Activated CD8-positive, alpha-beta memory T cell treated with anti-CD3 and anti-CD28 coated beads, Interleukin-2, amount 10 ng/mL, durations not matched to agents 7 days and 5 days (primary cell): ENCODE data around the gene FMNL2. TPM values are rescaled to one million over a fixed set of nuclear protein-coding genes. Genes with fewer than 3 reads are reported as not detected.

Experiments
- ATAC-seq: fragments of 150-1000 bp; cut with Tn5 transposase; one replicate; pipeline ENCODE4 v1.10.0; 2021; ENCODE audit warnings: moderate library complexity
- CTCF ChIA-PET: fragments of 350-600 bp; sonication (Branson Sonifier 250); formaldehyde crosslinking; loops from one replicate; lab custom pipeline; 2021; ENCODE audit warnings: antibody characterized with exemption; lab: Charles Lee
- DNase-seq: peaks from one replicate; pipeline ENCODE4 v3.0.0-alpha.2; 2020
- H3K27ac Mint-ChIP-seq: one replicate; pipeline ENCODE4 v1.8.0; 2021; ENCODE audit warnings: mild to moderate bottlenecking, mixed read lengths
- H3K27me3 Mint-ChIP-seq: one replicate; pipeline ENCODE4 v1.8.0; 2021; ENCODE audit warnings: mixed read lengths
- H3K36me3 Mint-ChIP-seq: one replicate; pipeline ENCODE4 v1.8.0; 2021; ENCODE audit warnings: mild to moderate bottlenecking, mixed read lengths
- H3K4me1 Mint-ChIP-seq: one replicate; pipeline ENCODE4 v1.8.0; 2021; ENCODE audit warnings: mixed read lengths
- H3K4me3 Mint-ChIP-seq: one replicate; pipeline ENCODE4 v1.8.0; 2021; ENCODE audit warnings: mild to moderate bottlenecking, moderate library complexity, mixed read lengths
- H3K9me3 Mint-ChIP-seq: one replicate; pipeline ENCODE4 v1.8.0; 2022; ENCODE audit warnings: low read depth, mixed read lengths
- total RNA-seq, 2 experiments: library from RNA; stranded (reverse); gene quantifications; one replicate each; pipeline ENCODE4 v1.2.3, GENCODE V29; 2021

FMNL2 gene
- total RNA-seq, 2 experiments from 2014 or later = 0.26 to 0.56 TPM

GRCh38 chr2:152532241-152532640, 197.3 kb downstream of the FMNL2 start:
- ATAC-seq (no peak), DNase-seq (no peak)
- H3K27me3 Mint-ChIP-seq = peaks cover 32% of the 10 kb centered on the region
- CTCF ChIA-PET = no interaction called here
- H3K4me1 Mint-ChIP-seq = no peaks in the 10 kb centered on the region
- no peaks in the 10 kb centered on the region for H3K9me3 Mint-ChIP-seq
- no peaks in the 10 kb centered on the region for H3K36me3 Mint-ChIP-seq
- no peak overlapping the region for H3K27ac Mint-ChIP-seq
- H3K4me3 Mint-ChIP-seq = no peak overlapping the region

- CTCF ChIA-PET = no interaction called here
Measured at GRCh38 chr2:152534460-152535135, 199.6 kb downstream of the FMNL2 start.

GRCh38 chr2:152537081-152537651, 202.2 kb downstream of the FMNL2 start:
- ATAC-seq (no peak), DNase-seq (no peak)
- Mint-ChIP-seq H3K4me3 (no peak overlapping the region), H3K27me3 (peaks cover 34% of the 10 kb centered on the region), H3K36me3 (no peaks in the 10 kb centered on the region), H3K27ac (no peak overlapping the region), H3K4me1 (no peaks in the 10 kb centered on the region), H3K9me3 (no peaks in the 10 kb centered on the region)
- CTCF ChIA-PET = no interaction called here

More at GRCh38 chr2:152534460-152535135, 199.6 kb downstream of the FMNL2 start:
- no peak for ATAC-seq
- H3K9me3 Mint-ChIP-seq = no peaks in the 10 kb centered on the region
- H3K4me3 Mint-ChIP-seq = no peak overlapping the region
- no peak overlapping the region for H3K27ac Mint-ChIP-seq
- H3K36me3 Mint-ChIP-seq = no peaks in the 10 kb centered on the region
- DNase-seq = no peak
- H3K4me1 Mint-ChIP-seq = no peaks in the 10 kb centered on the region
- peaks cover 35% of the 10 kb centered on the region for H3K27me3 Mint-ChIP-seq

- Mint-ChIP-seq H3K4me3 (no peak overlapping the region), H3K27me3 (peaks cover 30% of the 10 kb centered on the region), H3K4me1 (no peaks in the 10 kb centered on the region), H3K9me3 (no peaks in the 10 kb centered on the region), H3K36me3 (no peaks in the 10 kb centered on the region), H3K27ac (no peak overlapping the region)
- no peak for ATAC-seq
- no peak for DNase-seq
- CTCF ChIA-PET = no interaction called here
Measured at GRCh38 chr2:152539424-152539823, 204.4 kb downstream of the FMNL2 start.

GRCh38 chr2:152541712-152542111, 206.7 kb downstream of the FMNL2 start:
- H3K4me3 Mint-ChIP-seq = no peak overlapping the region
- ATAC-seq (no peak), DNase-seq (no peak)
- no peaks in the 10 kb centered on the region for H3K36me3 Mint-ChIP-seq
- CTCF ChIA-PET = no interaction called here
- peaks cover 12% of the 10 kb centered on the region for H3K27me3 Mint-ChIP-seq
- no peaks in the 10 kb centered on the region for H3K9me3 Mint-ChIP-seq
- no peak overlapping the region for H3K27ac Mint-ChIP-seq
- H3K4me1 Mint-ChIP-seq = no peaks in the 10 kb centered on the region

- CTCF ChIA-PET = no interaction called here
- DNase-seq = no peak
Measured at GRCh38 chr2:152542337-152542994, 207.5 kb downstream of the FMNL2 start.

GRCh38 chr2:152542995-152543481, 208.1 kb downstream of the FMNL2 start:
- DNase-seq (no peak), ATAC-seq (no peak)
- no peak overlapping the region for H3K27ac Mint-ChIP-seq
- CTCF ChIA-PET = no interaction called here
- no peaks in the 10 kb centered on the region for H3K36me3 Mint-ChIP-seq
- no peaks in the 10 kb centered on the region for H3K9me3 Mint-ChIP-seq
- H3K4me3 Mint-ChIP-seq = no peak overlapping the region
- no peaks in the 10 kb centered on the region for H3K4me1 Mint-ChIP-seq
- peaks cover 2% of the 10 kb centered on the region for H3K27me3 Mint-ChIP-seq

More at GRCh38 chr2:152542337-152542994, 207.5 kb downstream of the FMNL2 start:
- Mint-ChIP-seq H3K36me3 (no peaks in the 10 kb centered on the region), H3K4me3 (no peak overlapping the region), H3K27me3 (peaks cover 7% of the 10 kb centered on the region), H3K27ac (no peak overlapping the region), H3K4me1 (no peaks in the 10 kb centered on the region), H3K9me3 (no peaks in the 10 kb centered on the region)
- no peak for ATAC-seq

- no peaks in the 10 kb centered on the region for H3K4me1 Mint-ChIP-seq
- DNase-seq = no peak
- H3K27ac Mint-ChIP-seq = no peak overlapping the region
- H3K27me3 Mint-ChIP-seq = peaks cover 2% of the 10 kb centered on the region
- no peaks in the 10 kb centered on the region for H3K9me3 Mint-ChIP-seq
- H3K36me3 Mint-ChIP-seq = no peaks in the 10 kb centered on the region
- ATAC-seq = no peak
- CTCF ChIA-PET = no interaction called here
- H3K4me3 Mint-ChIP-seq = no peak overlapping the region
Measured at GRCh38 chr2:152543717-152544116, 208.7 kb downstream of the FMNL2 start.

GRCh38 chr2:152544638-152545037, 209.7 kb downstream of the FMNL2 start:
- DNase-seq (no peak), ATAC-seq (no peak)
- Mint-ChIP-seq H3K4me1 (no peaks in the 10 kb centered on the region), H3K27ac (no peak overlapping the region), H3K36me3 (no peaks in the 10 kb centered on the region), H3K27me3 (peaks cover 2% of the 10 kb centered on the region), H3K9me3 (no peaks in the 10 kb centered on the region), H3K4me3 (no peak overlapping the region)
- CTCF ChIA-PET = no interaction called here

- peaks cover 9% of the 10 kb centered on the region for H3K27me3 Mint-ChIP-seq
- ATAC-seq = no peak
- H3K9me3 Mint-ChIP-seq = no peaks in the 10 kb centered on the region
- H3K27ac Mint-ChIP-seq = no peak overlapping the region
- no peak overlapping the region for H3K4me3 Mint-ChIP-seq
- DNase-seq = no peak
- no peaks in the 10 kb centered on the region for H3K4me1 Mint-ChIP-seq
- no peaks in the 10 kb centered on the region for H3K36me3 Mint-ChIP-seq
- CTCF ChIA-PET = no interaction called here
Measured at GRCh38 chr2:152546230-152546837, 211.4 kb downstream of the FMNL2 start.

GRCh38 chr2:152548111-152548875, 213.3 kb downstream of the FMNL2 start:
- ATAC-seq = no peak
- CTCF ChIA-PET = no interaction called here
- Mint-ChIP-seq H3K27ac (no peak overlapping the region), H3K4me3 (no peak overlapping the region), H3K27me3 (peaks cover 10% of the 10 kb centered on the region), H3K9me3 (no peaks in the 10 kb centered on the region), H3K36me3 (no peaks in the 10 kb centered on the region), H3K4me1 (no peaks in the 10 kb centered on the region)
- DNase-seq = no peak

GRCh38 chr2:152548996-152549395, 214.0 kb downstream of the FMNL2 start:
- H3K27me3 Mint-ChIP-seq = peaks cover 13% of the 10 kb centered on the region
- H3K36me3 Mint-ChIP-seq = no peaks in the 10 kb centered on the region
- no peak overlapping the region for H3K27ac Mint-ChIP-seq
- DNase-seq = no peak
- no peak for ATAC-seq
- H3K4me3 Mint-ChIP-seq = no peak overlapping the region
- H3K9me3 Mint-ChIP-seq = no peaks in the 10 kb centered on the region
- no peaks in the 10 kb centered on the region for H3K4me1 Mint-ChIP-seq
- CTCF ChIA-PET = no interaction called here

GRCh38 chr2:152549423-152549822, 214.4 kb downstream of the FMNL2 start:
- Mint-ChIP-seq H3K4me3 (no peak overlapping the region), H3K9me3 (no peaks in the 10 kb centered on the region), H3K36me3 (no peaks in the 10 kb centered on the region), H3K27ac (no peak overlapping the region), H3K27me3 (peaks cover 14% of the 10 kb centered on the region), H3K4me1 (no peaks in the 10 kb centered on the region)
- DNase-seq (no peak), ATAC-seq (no peak)
- CTCF ChIA-PET = no interaction called here
